ENCODE data around the gene MYO18A.

The MYO18A gene

GRCh38 chr17:29124135-29124924, 55.9 kb downstream of the MYO18A start:
- peak; percentile 88 for DNase-seq (ENCODE audit: low spot score)

- DNase-seq (ENCODE audit: low spot score) = no peak
These were observed 57.1 kb downstream of the MYO18A start for GRCh38 chr17:29123111-29123510.

GRCh38 chr17:29121442-29121841, 58.8 kb downstream of the MYO18A start:
- DNase-seq (ENCODE audit: low spot score) = no peak

GRCh38 chr17:29120433-29120832, 59.8 kb downstream of the MYO18A start:
- DNase-seq (ENCODE audit: low spot score) = no peak

GRCh38 chr17:29119265-29119664, 60.9 kb downstream of the MYO18A start:
- no peak for DNase-seq (ENCODE audit: low spot score)

GRCh38 chr17:29116804-29117753, 63.1 kb downstream of the MYO18A start:
- DNase-seq (ENCODE audit: low spot score) = peak; percentile 88

GRCh38 chr17:29115961-29116803, 64.0 kb downstream of the MYO18A start:
- DNase-seq (ENCODE audit: low spot score) = peak; percentile 66

GRCh38 chr17:29115435-29115834, 64.8 kb downstream of the MYO18A start:
- DNase-seq (ENCODE audit: low spot score) = no peak

GRCh38 chr17:29114141-29114540, 66.1 kb downstream of the MYO18A start:
- no peak for DNase-seq (ENCODE audit: low spot score)

GRCh38 chr17:29113334-29113733, 66.9 kb downstream of the MYO18A start:
- DNase-seq (ENCODE audit: low spot score) = no peak

GRCh38 chr17:29112771-29113295, 67.4 kb downstream of the MYO18A start:
- no peak for DNase-seq (ENCODE audit: low spot score)

GRCh38 chr17:29111816-29112499, 68.2 kb downstream of the MYO18A start:
- peak; percentile 86 for DNase-seq (ENCODE audit: low spot score)

GRCh38 chr17:29110372-29110757, 69.8 kb downstream of the MYO18A start:
- no peak for DNase-seq (ENCODE audit: low spot score)

- DNase-seq (ENCODE audit: low spot score) = no peak
These were observed 70.5 kb downstream of the MYO18A start for GRCh38 chr17:29109477-29110371.

- DNase-seq (ENCODE audit: low spot score) = no peak
These were observed 71.2 kb downstream of the MYO18A start for GRCh38 chr17:29108823-29109476.

GRCh38 chr17:29107933-29108822, 72.0 kb downstream of the MYO18A start:
- DNase-seq (ENCODE audit: low spot score) = no peak

GRCh38 chr17:29107084-29107483, 73.1 kb downstream of the MYO18A start:
- no peak for DNase-seq (ENCODE audit: low spot score)

GRCh38 chr17:29103341-29103740, 76.9 kb downstream of the MYO18A start:
- DNase-seq (ENCODE audit: low spot score) = no peak
